Keratinocyte (primary cell): Measurements from ENCODE around the gene CATSPERZ. TPM values are rescaled to one million over a fixed set of nuclear protein-coding genes. Genes with fewer than 3 reads are reported as not detected.

Source experiments
- DNase-seq: peaks from one replicate; pipeline ENCODE4 v3.0.0-alpha.2; 2011; ENCODE audit warnings: low read depth, missing footprints, low spot score
- FAIRE-seq: peaks from 2 replicates; lab custom pipeline; 2011; peaks lifted over from hg19 to GRCh38; lab: Jason Lieb, UNC
- H2AFZ ChIP-seq: 2 replicates; pipeline ENCODE4 v1.6.0; 2012; ENCODE audit warnings: low read length, control low read depth, inconsistent platforms; ENCODE audit not compliant: control insufficient read depth
- H3K27ac ChIP-seq: 2 replicates; pipeline ENCODE4 v1.5.1; 2011; ENCODE audit warnings: low read length; ENCODE audit not compliant: control insufficient read depth, insufficient read depth
- H3K27me3 ChIP-seq: 3 replicates; pipeline ENCODE4 v1.6.0; 2011; ENCODE audit warnings: low read length; ENCODE audit not compliant: control insufficient read depth, insufficient read depth; ENCODE audit errors: extremely low read depth
- H3K36me3 ChIP-seq, 2 experiments: 2 replicates in 1 of 2; 3 replicates in 1 of 2; pipeline ENCODE4 v1.5.1; 2011; ENCODE audit warnings: low read length in 2 of 2, mild to moderate bottlenecking in 1 of 2; ENCODE audit not compliant: control insufficient read depth in 2 of 2, insufficient read depth in 2 of 2; ENCODE audit errors: extremely low read depth in 1 of 2
- H3K4me1 ChIP-seq: 3 replicates; pipeline ENCODE4 v1.5.1; 2011; ENCODE audit warnings: low read length; ENCODE audit not compliant: control insufficient read depth, insufficient read depth; ENCODE audit errors: extremely low read depth
- H3K4me2 ChIP-seq: 3 replicates; pipeline ENCODE4 v1.6.0; 2011; ENCODE audit warnings: low read depth, low read length; ENCODE audit not compliant: control insufficient read depth, insufficient read depth; ENCODE audit errors: extremely low read depth
- H3K4me3 ChIP-seq, 3 experiments: fragments of 200-600 bp in 1 of 3; sonication (generic) in 1 of 3; 2 replicates in 2 of 3; 3 replicates in 1 of 3; pipeline ENCODE4 v1.5.1; 2011 to 2016; ENCODE audit warnings: low read length in 3 of 3, mild to moderate bottlenecking in 3 of 3, control low read depth in 2 of 3, inconsistent platforms in 1 of 3, low read depth in 1 of 3, mixed read lengths in 1 of 3, mixed run types in 1 of 3, moderate library complexity in 1 of 3; ENCODE audit not compliant: control insufficient read depth in 2 of 3, insufficient read depth in 2 of 3; ENCODE audit errors: extremely low read depth in 1 of 3
- H3K79me2 ChIP-seq: 2 replicates; pipeline ENCODE4 v1.6.0; 2012; ENCODE audit warnings: low read length; ENCODE audit not compliant: control insufficient read depth, insufficient read depth
- H3K9ac ChIP-seq: 3 replicates; pipeline ENCODE4 v1.6.0; 2011; ENCODE audit warnings: low read length; ENCODE audit not compliant: control insufficient read depth, insufficient read depth; ENCODE audit errors: extremely low read depth
- H3K9me1 ChIP-seq: 3 replicates; pipeline ENCODE4 v1.6.0; 2011; ENCODE audit warnings: low read length; ENCODE audit not compliant: control insufficient read depth, insufficient read depth; ENCODE audit errors: extremely low read depth
- H3K9me3 ChIP-seq: 2 replicates; pipeline ENCODE4 v1.5.1; 2012; ENCODE audit warnings: low read depth, low read length; ENCODE audit not compliant: control insufficient read depth
- H4K20me1 ChIP-seq: 3 replicates; pipeline ENCODE4 v1.6.0; 2011; ENCODE audit warnings: low read length; ENCODE audit not compliant: control insufficient read depth, insufficient read depth; ENCODE audit errors: extremely low read depth
- CTCF ChIP-seq, 3 experiments: IDR thresholded peaks in 1 of 3; conservative IDR thresholded peaks in 1 of 3; optimal IDR thresholded peaks in 1 of 3; 2 replicates in 2 of 3; 3 replicates in 1 of 3; pipeline versions ENCODE3 to v1.5.1; 2011; ENCODE audit warnings: low read length in 3 of 3, mild to moderate bottlenecking in 3 of 3, moderate library complexity in 2 of 3, control low read depth in 1 of 3, inconsistent platforms in 1 of 3; ENCODE audit not compliant: insufficient read depth in 2 of 3; ENCODE audit errors: extremely low read depth in 1 of 3
- EZH2 ChIP-seq: IDR thresholded peaks from one replicate; pipeline ENCODE4 v1.6.1; 2012; ENCODE audit warnings: inconsistent platforms, mild to moderate bottlenecking, low read length, moderate library complexity
- dilution Hi-C: fragments of 300-500 bp; cut with MboI; formaldehyde crosslinking; loops from one replicate; pipeline ENCODE4 v1.7.0; 2020; ENCODE audit warnings: low sequenced_read_pairs; ENCODE audit not compliant: extremely low pct_ligation_motif_present
- polyA plus RNA-seq, 5 experiments: library from polyadenylated mRNA; depleted of rRNA in 3 of 5; stranded (reverse) in 3 of 5; stranded (forward) in 1 of 5; unstranded in 1 of 5; fragments of >200 nt; gene quantifications; 1 replicate in 1 of 5; 2 replicates in 3 of 5; 3 replicates in 1 of 5; pipeline versions ENCODE4 v1.2.1 to v1.2.3, GENCODE V29; 2011 to 2012; ENCODE audit warnings: missing spikeins in 2 of 5, low read depth in 1 of 5, low replicate concordance in 1 of 5

The CATSPERZ gene
- polyA plus RNA-seq, 1 donor (not counting 4 experiments of a cell fraction or from before 2014, with no cell fraction given) = 0.29 TPM

- no peaks in the 10 kb centered on the region for H3K9me1 ChIP-seq
- no peak overlapping the region for H3K4me2 ChIP-seq
- H3K27ac ChIP-seq = no peak overlapping the region
- no peaks in the 10 kb centered on the region for H3K9me3 ChIP-seq
- no peak overlapping the region for H3K4me3 ChIP-seq
- TF ChIP-seq CTCF (optimal IDR thresholded peaks at IDR 0.05 in 1 of 3, IDR thresholded peaks at IDR 0.05 in 1 of 3, conservative IDR thresholded peaks at IDR 0.05 in 1 of 3; ENCODE audit: extremely low read depth in 1 of 3, insufficient read depth in 2 of 3, low read length in 3 of 3) = no peak
- TF ChIP-seq EZH2 = no peak
- no peaks in the 10 kb centered on the region for H3K79me2 ChIP-seq
- H4K20me1 ChIP-seq = no peaks in the 10 kb centered on the region
- no peaks in the 10 kb centered on the region for H3K36me3 ChIP-seq
- H3K9ac ChIP-seq = no peak overlapping the region
- no peak overlapping the region for H2AFZ ChIP-seq
- dilution Hi-C loops = no loop called here
- no peak for DNase-seq
- H3K4me1 ChIP-seq = peaks cover 22% of the 10 kb centered on the region
- no peaks in the 10 kb centered on the region for H3K27me3 ChIP-seq
- FAIRE-seq = no peak
Measured at GRCh38 chr11:64349404-64349803, 49.2 kb downstream of the CATSPERZ start.

DNA sequence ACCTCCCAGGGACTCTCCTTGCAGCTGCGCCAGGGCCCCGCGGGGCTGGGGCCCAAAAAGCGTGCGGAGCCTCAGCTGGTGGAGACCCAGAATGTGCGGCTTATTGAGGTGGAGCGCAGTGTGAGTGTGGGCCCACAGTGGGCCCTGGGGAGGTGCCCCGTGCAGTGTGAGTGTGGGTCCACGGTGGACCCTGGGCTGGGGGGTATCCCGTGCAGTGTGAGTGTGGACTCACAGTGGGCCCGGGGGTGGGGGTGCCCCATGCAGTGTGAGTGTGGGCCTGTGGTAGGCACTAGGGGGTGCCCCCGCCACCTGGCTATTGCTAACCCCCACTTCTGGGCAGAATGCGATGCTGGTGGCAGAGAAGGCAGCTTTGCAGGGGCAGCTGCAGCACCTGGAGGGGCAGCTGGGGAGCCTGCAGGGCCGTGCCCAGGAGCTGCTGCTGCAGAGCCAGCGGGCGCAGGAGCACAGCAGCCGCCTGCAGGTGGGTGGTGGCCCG, 51.0 kb downstream of the CATSPERZ start:
- no peak overlapping the region for H3K4me2 ChIP-seq
- H3K9me1 ChIP-seq = peaks cover 3% of the 10 kb centered on the region
- no peak overlapping the region for H2AFZ ChIP-seq
- no peaks in the 10 kb centered on the region for H3K27me3 ChIP-seq
- H3K9ac ChIP-seq = no peak overlapping the region
- dilution Hi-C loops = no loop called here
- no peaks in the 10 kb centered on the region for H3K9me3 ChIP-seq
- H3K4me3 ChIP-seq = no peak overlapping the region
- H3K27ac ChIP-seq = no peak overlapping the region
- H3K36me3 ChIP-seq = no peaks in the 10 kb centered on the region
- H3K4me1 ChIP-seq = peaks cover 30% of the 10 kb centered on the region
- no peaks in the 10 kb centered on the region for H4K20me1 ChIP-seq
- FAIRE-seq (no peak), DNase-seq (no peak)
- TF ChIP-seq CTCF (optimal IDR thresholded peaks at IDR 0.05 in 1 of 3, IDR thresholded peaks at IDR 0.05 in 1 of 3, conservative IDR thresholded peaks at IDR 0.05 in 1 of 3; ENCODE audit: extremely low read depth in 1 of 3, insufficient read depth in 2 of 3, low read length in 3 of 3) (no peak), EZH2 (no peak)
- no peaks in the 10 kb centered on the region for H3K79me2 ChIP-seq
